GM12892 (cell line): ENCODE measurements around the gene ZNF432.

Source experiments
- POLR2A ChIP-seq: IDR thresholded peaks from 2 replicates; pipeline ENCODE4 v1.6.1; 2011; ENCODE audit warnings: low read depth, low read length, control low read depth
- POLR2AphosphoS5 ChIP-seq: IDR thresholded peaks from 2 replicates; pipeline ENCODE4 v1.6.1; 2011; ENCODE audit warnings: low read depth, low read length, control low read depth
- TAF1 ChIP-seq: IDR thresholded peaks from 2 replicates; pipeline ENCODE4 v1.6.1; 2011; ENCODE audit warnings: low read depth, mild to moderate bottlenecking, control low read depth, low read length, borderline replicate concordance

DNA sequence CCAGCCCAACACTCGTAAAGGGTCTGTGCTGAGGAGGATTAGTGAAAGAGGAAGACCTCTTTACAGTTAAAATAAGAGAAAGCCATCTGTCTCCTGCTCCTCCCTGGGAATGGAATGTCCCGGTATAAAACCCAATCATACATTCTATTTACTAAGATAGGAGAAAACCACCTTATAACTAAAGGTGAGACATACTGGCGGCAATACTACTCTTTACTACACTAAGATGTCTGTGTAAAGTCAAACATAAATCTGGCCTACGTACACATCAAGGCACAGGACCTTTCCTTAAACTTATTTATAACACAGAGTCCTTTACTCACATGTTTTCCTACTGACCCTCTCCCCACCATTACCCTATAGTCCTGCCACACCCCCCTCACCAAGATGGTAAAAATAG is 65.3 kb downstream of the ZNF432 start:
- TF ChIP-seq POLR2AphosphoS5, result no peak
- no peak for TF ChIP-seq POLR2A
- TF ChIP-seq TAF1, result no peak
